Measurements from ENCODE around the gene PARVA. TPM values are rescaled to one million over a fixed set of nuclear protein-coding genes. Genes with fewer than 3 reads are reported as not detected.
A peak's percentile ranks its signal among the peaks of the same experiment; 100 is the strongest.
"Not testable (repeated sequence)": the region's sequence is repeated elsewhere in the genome, so short reads cannot be mapped to it uniquely, and the experiment has no call there.

The PARVA gene
- total RNA-seq (2014; rRNA removed; shearing (Covaris generic)) = 36.0 and 37.1 TPM in 2 replicates

GRCh38 chr11:12377106-12377823, at the start of gene PARVA:
Gene PARVA (plus strand): TSS chr11:12377571. CDS start chr11:12377648, 77 bp downstream.
- DNase-seq (ENCODE audit: low spot score) = peak; percentile 84

GRCh38 chr11:12329169-12329568, 48.2 kb upstream of the PARVA start:
- DNase-seq (ENCODE audit: low spot score) = no peak

GRCh38 chr11:12329797-12330196, 47.6 kb upstream of the PARVA start:
- DNase-seq (ENCODE audit: low spot score) = no peak

GRCh38 chr11:12330485-12331231, 46.7 kb upstream of the PARVA start:
- DNase-seq (ENCODE audit: low spot score) = no peak

GRCh38 chr11:12331239-12331874, 46.0 kb upstream of the PARVA start:
- peak; percentile 88 for DNase-seq (ENCODE audit: low spot score)

- DNase-seq (ENCODE audit: low spot score) = no peak
Measured at GRCh38 chr11:12343526-12343925, 33.8 kb upstream of the PARVA start.

GRCh38 chr11:12353534-12353933, 23.8 kb upstream of the PARVA start:
- no peak for DNase-seq (ENCODE audit: low spot score)

GRCh38 chr11:12354750-12355545, 22.4 kb upstream of the PARVA start:
- DNase-seq (ENCODE audit: low spot score) = no peak

GRCh38 chr11:12356944-12357655, 20.3 kb upstream of the PARVA start:
- no peak for DNase-seq (ENCODE audit: low spot score)

GRCh38 chr11:12357697-12358096, 19.7 kb upstream of the PARVA start:
- not testable (repeated sequence) for DNase-seq (ENCODE audit: low spot score)

GRCh38 chr11:12358302-12359188, 18.8 kb upstream of the PARVA start:
- DNase-seq (ENCODE audit: low spot score) = no peak

GRCh38 chr11:12359761-12360160, 17.6 kb upstream of the PARVA start:
- DNase-seq (ENCODE audit: low spot score) = no peak

GRCh38 chr11:12361682-12362081, 15.7 kb upstream of the PARVA start:
- no peak for DNase-seq (ENCODE audit: low spot score)

GRCh38 chr11:12362857-12363256, 14.5 kb upstream of the PARVA start:
- no peak for DNase-seq (ENCODE audit: low spot score)

- DNase-seq (ENCODE audit: low spot score) = no peak
Measured at GRCh38 chr11:12363373-12363772, 14.0 kb upstream of the PARVA start.

GRCh38 chr11:12365965-12366575, 11.3 kb upstream of the PARVA start:
- peak; percentile 82 for DNase-seq (ENCODE audit: low spot score)

- not testable (repeated sequence) for DNase-seq (ENCODE audit: low spot score)
Measured at GRCh38 chr11:12367057-12367456, 10.3 kb upstream of the PARVA start.

GRCh38 chr11:12372111-12372510, 5.3 kb upstream of the PARVA start:
- no peak for DNase-seq (ENCODE audit: low spot score)

- no peak for DNase-seq (ENCODE audit: low spot score)
Measured at GRCh38 chr11:12375720-12376119, 1.7 kb upstream of the PARVA start.
